NOMO-1 treated with dmso at 0.1 percent for 144 hours (cell line): ENCODE results near the gene CNTN5.
"Not testable (repeated sequence)": the region's sequence is repeated elsewhere in the genome, so short reads cannot be mapped to it uniquely, and the experiment has no call there.

Source experiments
- DNase-seq: peaks from one replicate; lab custom pipeline; 2025; ENCODE audit not compliant: unreplicated experiment; lab: John Stamatoyannopoulos, UW

Gene CNTN5

GRCh38 chr11:100182350-100182749, 1161.6 kb downstream of the CNTN5 start:
- DNase-seq, result no peak

GRCh38 chr11:100182927-100183326, 1162.2 kb downstream of the CNTN5 start:
- no peak for DNase-seq

- no peak for DNase-seq
Measured at GRCh38 chr11:100185588-100185987, 1164.8 kb downstream of the CNTN5 start.

- no peak for DNase-seq
Measured at GRCh38 chr11:100188137-100188783, 1167.5 kb downstream of the CNTN5 start.

GRCh38 chr11:100190395-100190794, 1169.6 kb downstream of the CNTN5 start:
- no peak for DNase-seq

GRCh38 chr11:100192181-100192580, 1171.4 kb downstream of the CNTN5 start:
- DNase-seq, result no peak

GRCh38 chr11:100203789-100204188, 1183.0 kb downstream of the CNTN5 start:
- DNase-seq, result no peak

- DNase-seq, result no peak
Measured at GRCh38 chr11:100205926-100206325, 1185.2 kb downstream of the CNTN5 start.

GRCh38 chr11:100208207-100208606, 1187.5 kb downstream of the CNTN5 start:
- DNase-seq, result no peak

- no peak for DNase-seq
Measured at GRCh38 chr11:100214791-100215190, 1194.0 kb downstream of the CNTN5 start.

GRCh38 chr11:100220801-100221200, 1200.1 kb downstream of the CNTN5 start:
- DNase-seq, result no peak

GRCh38 chr11:100221791-100222190, 1201.0 kb downstream of the CNTN5 start:
- no peak for DNase-seq

GRCh38 chr11:100224541-100225034, 1203.8 kb downstream of the CNTN5 start:
- DNase-seq, result no peak

- no peak for DNase-seq
Measured at GRCh38 chr11:100229086-100229485, 1208.3 kb downstream of the CNTN5 start.

GRCh38 chr11:100232006-100232405, 1211.3 kb downstream of the CNTN5 start:
- DNase-seq, result no peak

- DNase-seq, result no peak
Measured at GRCh38 chr11:100235085-100235484, 1214.3 kb downstream of the CNTN5 start.

- DNase-seq, result no peak
Measured at GRCh38 chr11:100240025-100240539, 1219.3 kb downstream of the CNTN5 start.

- DNase-seq, result no peak
Measured at GRCh38 chr11:100247704-100248103, 1227.0 kb downstream of the CNTN5 start.

- DNase-seq, result not testable (repeated sequence)
Measured at GRCh38 chr11:100257238-100257803, 1236.6 kb downstream of the CNTN5 start.

- no peak for DNase-seq
Measured at GRCh38 chr11:100269516-100269915, 1248.8 kb downstream of the CNTN5 start.

- DNase-seq, result no peak
Measured at GRCh38 chr11:100273066-100273815, 1252.5 kb downstream of the CNTN5 start.

- not testable (repeated sequence) for DNase-seq
Measured at GRCh38 chr11:100274466-100274865, 1253.7 kb downstream of the CNTN5 start.
